OCI-LY3 (cell line): ENCODE results near the gene USF1.

Experiments used
- EZH2phosphoT487 ChIP-seq: fragments of 200-600 bp; shearing (Covaris generic); IDR thresholded peaks from 2 replicates; pipeline ENCODE4 v1.6.1; 2018; ENCODE audit warnings: antibody characterized with exemption, mixed run types, low read depth
- TF ChIP-seq, protein P1 (sequence below): fragments of 200-600, 300-600 bp; sonication (generic); IDR thresholded peaks from 2 replicates; pipeline ENCODE4 v1.5.1; 2014; ENCODE audit warnings: antibody characterized with exemption, low read length, low read depth

GRCh38 chr1:161031874-161032273, 13.9 kb downstream of the USF1 start:
- TF ChIP-seq, protein P1, sequence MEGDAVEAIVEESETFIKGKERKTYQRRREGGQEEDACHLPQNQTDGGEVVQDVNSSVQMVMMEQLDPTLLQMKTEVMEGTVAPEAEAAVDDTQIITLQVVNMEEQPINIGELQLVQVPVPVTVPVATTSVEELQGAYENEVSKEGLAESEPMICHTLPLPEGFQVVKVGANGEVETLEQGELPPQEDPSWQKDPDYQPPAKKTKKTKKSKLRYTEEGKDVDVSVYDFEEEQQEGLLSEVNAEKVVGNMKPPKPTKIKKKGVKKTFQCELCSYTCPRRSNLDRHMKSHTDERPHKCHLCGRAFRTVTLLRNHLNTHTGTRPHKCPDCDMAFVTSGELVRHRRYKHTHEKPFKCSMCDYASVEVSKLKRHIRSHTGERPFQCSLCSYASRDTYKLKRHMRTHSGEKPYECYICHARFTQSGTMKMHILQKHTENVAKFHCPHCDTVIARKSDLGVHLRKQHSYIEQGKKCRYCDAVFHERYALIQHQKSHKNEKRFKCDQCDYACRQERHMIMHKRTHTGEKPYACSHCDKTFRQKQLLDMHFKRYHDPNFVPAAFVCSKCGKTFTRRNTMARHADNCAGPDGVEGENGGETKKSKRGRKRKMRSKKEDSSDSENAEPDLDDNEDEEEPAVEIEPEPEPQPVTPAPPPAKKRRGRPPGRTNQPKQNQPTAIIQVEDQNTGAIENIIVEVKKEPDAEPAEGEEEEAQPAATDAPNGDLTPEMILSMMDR, result no peak
- no peak for TF ChIP-seq EZH2phosphoT487
